ENCODE measurements around the gene GJA3.

DNA sequence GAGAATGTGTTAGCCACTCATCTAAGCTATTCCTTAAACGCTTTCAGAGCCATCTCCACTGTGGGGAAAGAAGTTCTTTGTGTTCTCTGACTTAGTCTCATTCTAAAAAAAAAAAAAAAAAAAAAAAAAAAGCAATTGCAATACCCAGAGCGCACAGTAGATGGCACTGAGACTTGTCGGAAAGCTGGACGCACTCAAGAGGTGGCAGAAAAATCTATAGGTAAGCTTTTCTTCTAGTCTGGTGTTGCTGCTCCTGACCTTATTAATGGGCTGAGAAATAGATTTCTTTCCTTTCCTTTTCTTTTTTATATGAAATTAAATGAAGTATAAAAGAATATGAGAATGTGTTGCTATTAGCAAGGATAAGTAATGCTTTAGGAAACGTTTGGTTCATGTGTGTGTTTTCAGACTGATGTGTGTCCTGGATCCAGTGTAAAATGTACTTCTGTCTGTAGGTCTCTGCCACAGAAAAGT is 36.5 kb upstream of the GJA3 start:
- TF ChIP-seq, protein P1, sequence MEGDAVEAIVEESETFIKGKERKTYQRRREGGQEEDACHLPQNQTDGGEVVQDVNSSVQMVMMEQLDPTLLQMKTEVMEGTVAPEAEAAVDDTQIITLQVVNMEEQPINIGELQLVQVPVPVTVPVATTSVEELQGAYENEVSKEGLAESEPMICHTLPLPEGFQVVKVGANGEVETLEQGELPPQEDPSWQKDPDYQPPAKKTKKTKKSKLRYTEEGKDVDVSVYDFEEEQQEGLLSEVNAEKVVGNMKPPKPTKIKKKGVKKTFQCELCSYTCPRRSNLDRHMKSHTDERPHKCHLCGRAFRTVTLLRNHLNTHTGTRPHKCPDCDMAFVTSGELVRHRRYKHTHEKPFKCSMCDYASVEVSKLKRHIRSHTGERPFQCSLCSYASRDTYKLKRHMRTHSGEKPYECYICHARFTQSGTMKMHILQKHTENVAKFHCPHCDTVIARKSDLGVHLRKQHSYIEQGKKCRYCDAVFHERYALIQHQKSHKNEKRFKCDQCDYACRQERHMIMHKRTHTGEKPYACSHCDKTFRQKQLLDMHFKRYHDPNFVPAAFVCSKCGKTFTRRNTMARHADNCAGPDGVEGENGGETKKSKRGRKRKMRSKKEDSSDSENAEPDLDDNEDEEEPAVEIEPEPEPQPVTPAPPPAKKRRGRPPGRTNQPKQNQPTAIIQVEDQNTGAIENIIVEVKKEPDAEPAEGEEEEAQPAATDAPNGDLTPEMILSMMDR (conservative IDR thresholded peaks at IDR 0.05), result peak; percentile 85
- no peak for TF ChIP-seq EZH2 (IDR thresholded peaks at IDR 0.05; ENCODE audit: low read depth)

Data from PC-9 (cell line).